GM19395 (cell line): Measurements from ENCODE around the gene PLAAT2.

Source experiments
- ATAC-seq: cut with Tn5 transposase; IDR thresholded peaks from one replicate; pipeline ENCODE4 v1.9.1; 2021; ENCODE audit warnings: mild to moderate bottlenecking, moderate library complexity; ENCODE audit not compliant: unreplicated experiment

PLAAT2 gene

GRCh38 chr11:63527667-63528066 lies 35.5 kb downstream of the PLAAT2 start:
- no peak for ATAC-seq

GRCh38 chr11:63523151-63523550 lies 40.0 kb downstream of the PLAAT2 start:
- no peak for ATAC-seq

- ATAC-seq = no peak
These were observed 41.3 kb downstream of the PLAAT2 start for GRCh38 chr11:63521896-63522295.

GRCh38 chr11:63520606-63521170 lies 42.5 kb downstream of the PLAAT2 start:
- no peak for ATAC-seq

GRCh38 chr11:63518548-63518947 lies 44.6 kb downstream of the PLAAT2 start:
- ATAC-seq = no peak

GRCh38 chr11:63517156-63517555 lies 46.0 kb downstream of the PLAAT2 start:
- no peak for ATAC-seq

- ATAC-seq = no peak
These were observed 47.1 kb downstream of the PLAAT2 start for GRCh38 chr11:63516109-63516508.

- ATAC-seq = no peak
These were observed 50.4 kb downstream of the PLAAT2 start for GRCh38 chr11:63512816-63513215.

GRCh38 chr11:63511048-63511748 lies 52.0 kb downstream of the PLAAT2 start:
- no peak for ATAC-seq

- ATAC-seq = no peak
These were observed 52.7 kb downstream of the PLAAT2 start for GRCh38 chr11:63510360-63511047.

GRCh38 chr11:63508745-63509144 lies 54.4 kb downstream of the PLAAT2 start:
- ATAC-seq = no peak

- ATAC-seq = no peak
These were observed 55.2 kb downstream of the PLAAT2 start for GRCh38 chr11:63508009-63508408.

- ATAC-seq = no peak
These were observed 55.7 kb downstream of the PLAAT2 start for GRCh38 chr11:63507511-63507910.

- no peak for ATAC-seq
These were observed 56.3 kb downstream of the PLAAT2 start for GRCh38 chr11:63506876-63507275.

GRCh38 chr11:63505857-63506528 lies 57.2 kb downstream of the PLAAT2 start, which contains the start of gene LGALS12:
TSS of gene LGALS12 (plus strand) at chr11:63506084. CDS start at chr11:63506459, 375 bp downstream.
- ATAC-seq = no peak

GRCh38 chr11:63504933-63505586 lies 58.1 kb downstream of the PLAAT2 start:
- no peak for ATAC-seq

GRCh38 chr11:63504054-63504453 lies 59.1 kb downstream of the PLAAT2 start:
- ATAC-seq = no peak

GRCh38 chr11:63503492-63503891 lies 59.7 kb downstream of the PLAAT2 start:
- ATAC-seq = no peak
